ENCODE measurements around the gene MGME1. TPM values are rescaled to one million over a fixed set of nuclear protein-coding genes. Genes with fewer than 3 reads are reported as not detected.

The MGME1 gene
- total RNA-seq, 1 experiment from 2014 or later = 42.8 TPM

GRCh38 chr20:17936761-17937732 lies 31.8 kb upstream of the MGME1 start:
- no peaks in the 10 kb centered on the region for H3K9me2 ChIP-seq (ENCODE audit: insufficient read depth)
- H3K27ac ChIP-seq = no peak overlapping the region
- no peak for DNase-seq
- H3K79me2 ChIP-seq (ENCODE audit: low read depth) = no peaks in the 10 kb centered on the region
- H3K4me2 ChIP-seq = no peak overlapping the region
- no peak overlapping the region for H3K4me3 ChIP-seq
- ChIA-PET POLR2A (ENCODE audit: unreplicated experiment) (no interaction called here), CTCF (interaction anchor here (1.1 kb wide), 1 partner anchor 401 kb away, joined by 3 read pairs; no protein-coding TSS in a partner anchor)
- no peaks in the 10 kb centered on the region for H3K27me3 ChIP-seq (ENCODE audit: insufficient read depth, low read depth)
- no peaks in the 10 kb centered on the region for H3K9me3 ChIP-seq (ENCODE audit: insufficient read depth, low read depth)
- intact Hi-C loops (cut with micrococcal nuclease; ENCODE audit: unreplicated experiment) = loop anchor here (5.0 kb wide), 1 partner anchor 415 kb away; no protein-coding TSS in a partner anchor
- no peak overlapping the region for H2AFZ ChIP-seq
- TF ChIP-seq, protein P1, sequence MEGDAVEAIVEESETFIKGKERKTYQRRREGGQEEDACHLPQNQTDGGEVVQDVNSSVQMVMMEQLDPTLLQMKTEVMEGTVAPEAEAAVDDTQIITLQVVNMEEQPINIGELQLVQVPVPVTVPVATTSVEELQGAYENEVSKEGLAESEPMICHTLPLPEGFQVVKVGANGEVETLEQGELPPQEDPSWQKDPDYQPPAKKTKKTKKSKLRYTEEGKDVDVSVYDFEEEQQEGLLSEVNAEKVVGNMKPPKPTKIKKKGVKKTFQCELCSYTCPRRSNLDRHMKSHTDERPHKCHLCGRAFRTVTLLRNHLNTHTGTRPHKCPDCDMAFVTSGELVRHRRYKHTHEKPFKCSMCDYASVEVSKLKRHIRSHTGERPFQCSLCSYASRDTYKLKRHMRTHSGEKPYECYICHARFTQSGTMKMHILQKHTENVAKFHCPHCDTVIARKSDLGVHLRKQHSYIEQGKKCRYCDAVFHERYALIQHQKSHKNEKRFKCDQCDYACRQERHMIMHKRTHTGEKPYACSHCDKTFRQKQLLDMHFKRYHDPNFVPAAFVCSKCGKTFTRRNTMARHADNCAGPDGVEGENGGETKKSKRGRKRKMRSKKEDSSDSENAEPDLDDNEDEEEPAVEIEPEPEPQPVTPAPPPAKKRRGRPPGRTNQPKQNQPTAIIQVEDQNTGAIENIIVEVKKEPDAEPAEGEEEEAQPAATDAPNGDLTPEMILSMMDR (conservative IDR thresholded peaks at IDR 0.05) = no peak
- no peak for TF ChIP-seq EZH2 (IDR thresholded peaks at IDR 0.05; ENCODE audit: low read depth)
- BruUV-seq (replicated peaks) = no TSS peak
- H3F3A ChIP-seq (ENCODE audit: insufficient read depth, low read depth) = peaks cover 31% of the 10 kb centered on the region
- H3K4me1 ChIP-seq (replicated peaks; ENCODE audit: insufficient read depth) = no peaks in the 10 kb centered on the region
- H4K20me1 ChIP-seq (ENCODE audit: insufficient read depth) = no peaks in the 10 kb centered on the region
- H3K36me3 ChIP-seq (ENCODE audit: low read depth) = no peaks in the 10 kb centered on the region

- Histone ChIP-seq H4K20me1 (ENCODE audit: insufficient read depth) (peaks cover 9% of the 10 kb centered on the region), H3K9me2 (ENCODE audit: insufficient read depth) (no peaks in the 10 kb centered on the region), H3K27ac (no peak overlapping the region), H2AFZ (no peak overlapping the region), H3F3A (ENCODE audit: insufficient read depth, low read depth) (peaks cover 50% of the 10 kb centered on the region), H3K36me3 (ENCODE audit: low read depth) (peaks cover 17% of the 10 kb centered on the region), H3K27me3 (ENCODE audit: insufficient read depth, low read depth) (no peaks in the 10 kb centered on the region), H3K4me3 (no peak overlapping the region), H3K4me1 (replicated peaks; ENCODE audit: insufficient read depth) (no peaks in the 10 kb centered on the region), H3K79me2 (ENCODE audit: low read depth) (no peaks in the 10 kb centered on the region), H3K9me3 (ENCODE audit: insufficient read depth, low read depth) (no peaks in the 10 kb centered on the region), H3K4me2 (no peak overlapping the region)
- BruUV-seq (replicated peaks) = TSS peak; percentile 26
- POLR2A ChIA-PET (ENCODE audit: unreplicated experiment) = interaction anchor here (0.5 to 0.8 kb wide), 2 partner anchors 408 to 516 kb away, joined by 3 to 9 read pairs; partner anchors contain the start of gene BFSP1
- peak in 1 of 2 experiments; percentile 70 for DNase-seq
- CTCF ChIA-PET = interaction anchor here (0.6 to 1.3 kb wide), 3 partner anchors 134 to 568 kb away, joined by 4 to 8 read pairs (median 6); no protein-coding TSS in a partner anchor
- TF ChIP-seq, protein P1 (conservative IDR thresholded peaks at IDR 0.05) = peak; percentile 82
- no peak for TF ChIP-seq EZH2 (IDR thresholded peaks at IDR 0.05; ENCODE audit: low read depth)
- intact Hi-C loops (cut with micrococcal nuclease; ENCODE audit: unreplicated experiment) = loop anchor here (1.0 to 5.0 kb wide), 4 partner anchors 258 to 434 kb away; no protein-coding TSS in a partner anchor
These were observed 29.8 kb upstream of the MGME1 start for GRCh38 chr20:17938871-17939619.

DNA sequence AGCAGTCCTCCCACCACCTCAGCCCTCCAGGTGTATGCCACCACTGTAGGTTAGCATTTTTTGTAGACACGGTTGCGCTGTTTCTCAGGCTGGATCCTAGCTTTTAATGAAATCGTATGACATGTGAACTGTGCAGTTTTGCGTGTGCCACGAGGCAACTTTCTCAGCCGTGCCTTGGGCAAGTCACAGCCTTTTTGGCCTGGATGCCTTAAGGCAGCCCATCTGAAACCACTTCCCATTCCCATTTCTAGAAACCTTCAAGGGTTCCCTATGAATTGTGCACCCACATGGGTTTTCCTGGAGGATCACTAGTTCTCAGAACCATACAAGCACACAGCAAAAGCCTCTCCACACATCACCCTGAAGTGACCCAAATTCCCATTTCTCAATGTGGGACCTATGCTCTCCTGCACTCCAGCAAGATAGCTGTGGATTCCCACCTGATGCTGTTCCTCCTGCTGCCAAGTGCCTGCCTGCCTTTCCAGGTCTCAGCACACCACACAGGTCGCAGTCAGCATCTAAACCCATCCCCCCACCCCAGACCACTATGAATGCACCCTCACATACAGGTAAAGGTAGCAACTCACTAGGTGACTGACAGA lies 29.1 kb upstream of the MGME1 start:
- H3K36me3 ChIP-seq (ENCODE audit: low read depth) = peaks cover 21% of the 10 kb centered on the region
- no peaks in the 10 kb centered on the region for H3K27me3 ChIP-seq (ENCODE audit: insufficient read depth, low read depth)
- intact Hi-C loops (cut with micrococcal nuclease; ENCODE audit: unreplicated experiment) = loop anchor here (1.0 to 5.0 kb wide), 4 partner anchors 258 to 434 kb away; no protein-coding TSS in a partner anchor
- H3K4me3 ChIP-seq = no peak overlapping the region
- peaks cover 56% of the 10 kb centered on the region for H3F3A ChIP-seq (ENCODE audit: insufficient read depth, low read depth)
- H3K4me2 ChIP-seq = no peak overlapping the region
- DNase-seq = no peak
- no peaks in the 10 kb centered on the region for H3K9me2 ChIP-seq (ENCODE audit: insufficient read depth)
- CTCF ChIA-PET = interaction anchor here (0.6 to 1.3 kb wide), 2 partner anchors 259 to 567 kb away, joined by 4 to 8 read pairs; no protein-coding TSS in a partner anchor
- no peaks in the 10 kb centered on the region for H3K9me3 ChIP-seq (ENCODE audit: insufficient read depth, low read depth)
- H3K4me1 ChIP-seq (replicated peaks; ENCODE audit: insufficient read depth) = no peaks in the 10 kb centered on the region
- POLR2A ChIA-PET (ENCODE audit: unreplicated experiment) = interaction anchor here (0.8 kb wide), 1 partner anchor 515 kb away, joined by 3 read pairs; no protein-coding TSS in a partner anchor
- TF ChIP-seq, protein P1 (conservative IDR thresholded peaks at IDR 0.05) = no peak
- no peak for TF ChIP-seq EZH2 (IDR thresholded peaks at IDR 0.05; ENCODE audit: low read depth)
- no TSS peak for BruUV-seq (replicated peaks)
- no peak overlapping the region for H2AFZ ChIP-seq
- no peaks in the 10 kb centered on the region for H3K79me2 ChIP-seq (ENCODE audit: low read depth)
- peaks cover 9% of the 10 kb centered on the region for H4K20me1 ChIP-seq (ENCODE audit: insufficient read depth)
- no peak overlapping the region for H3K27ac ChIP-seq
